SKM-1 (cell line): ENCODE measurements around the gene TPD52L1.
A peak's percentile ranks its signal among the peaks of the same experiment; 100 is the strongest.

Experiments used
- DNase-seq: peaks from one replicate; lab custom pipeline; 2025; ENCODE audit not compliant: unreplicated experiment; lab: John Stamatoyannopoulos, UW

The TPD52L1 gene

DNA sequence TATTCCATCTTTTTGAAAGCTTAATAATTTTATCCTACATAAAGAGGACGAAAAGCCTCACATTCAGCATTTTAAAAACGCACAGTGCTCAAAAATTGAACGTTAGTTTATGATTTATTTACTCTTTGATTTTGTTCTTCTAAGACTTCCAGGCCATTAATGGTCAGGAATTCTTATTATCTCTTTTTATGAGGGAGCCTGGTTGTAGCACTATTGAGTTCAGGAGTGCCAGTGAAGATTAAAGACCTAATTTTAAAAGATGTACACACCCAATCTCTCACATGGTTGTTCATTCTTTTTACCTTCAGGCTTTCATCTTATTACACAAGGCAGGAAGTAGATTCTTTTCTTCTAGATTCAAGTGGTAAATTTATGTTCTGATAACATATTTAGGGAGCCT, 79.6 kb downstream of the TPD52L1 start:
- DNase-seq: no peak

DNA sequence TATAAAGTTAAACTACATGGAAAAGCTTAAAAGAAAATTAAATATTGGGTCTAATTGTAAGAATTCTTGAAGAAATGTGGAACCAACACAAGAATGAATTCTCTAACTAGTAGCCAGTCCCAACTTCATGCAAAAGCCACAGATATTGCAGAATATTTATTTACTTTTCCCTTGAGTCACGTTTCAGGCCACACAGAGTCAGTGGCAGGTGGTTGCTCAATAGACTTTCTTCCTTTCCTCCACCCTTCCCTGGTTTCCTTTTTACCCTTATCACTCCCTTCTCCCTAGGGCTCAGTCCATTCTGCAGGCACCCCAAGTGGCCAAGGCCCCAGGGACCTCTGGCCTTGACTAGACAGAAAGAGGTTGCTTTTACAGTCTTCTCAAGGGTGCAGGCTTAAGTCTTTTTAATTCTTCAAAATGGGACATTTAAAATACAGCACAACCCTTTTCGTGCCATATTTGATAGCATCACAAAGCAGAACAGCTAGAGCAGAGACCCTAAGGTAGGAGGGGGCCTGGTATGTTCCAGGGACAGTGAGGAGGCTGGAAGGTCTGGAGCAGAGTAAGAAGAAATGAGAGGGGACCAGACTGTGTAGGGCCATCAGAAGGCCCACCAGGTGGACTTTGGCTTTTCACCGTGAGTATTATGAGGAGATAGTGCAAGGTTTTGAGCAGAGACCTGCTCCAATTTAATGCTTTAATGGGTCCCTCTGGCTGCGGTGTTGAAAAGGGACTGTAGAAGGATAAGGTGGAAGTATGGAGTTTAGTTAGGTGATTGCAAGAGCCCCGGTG, 83.2 kb downstream of the TPD52L1 start:
- DNase-seq: no peak

DNA sequence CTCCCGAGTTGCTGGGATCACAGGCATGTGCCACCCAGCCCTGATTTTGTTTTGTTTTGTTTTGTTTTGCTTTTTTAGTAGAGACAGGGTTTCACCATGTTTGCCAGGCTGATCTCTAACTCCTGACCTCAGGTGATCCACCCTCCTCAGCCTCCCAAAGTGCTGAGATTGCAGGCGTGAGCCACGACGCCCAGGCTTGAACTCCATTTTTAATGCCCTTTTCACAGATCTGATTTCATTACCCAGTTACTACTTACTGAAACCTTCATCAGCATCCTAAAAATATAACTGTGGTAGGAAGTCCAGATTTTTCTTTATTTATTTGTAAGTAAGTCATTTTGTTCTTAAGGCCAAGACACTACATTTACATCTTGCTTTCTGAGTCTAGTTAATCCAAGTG, 84.2 kb downstream of the TPD52L1 start:
- no peak for DNase-seq

DNA sequence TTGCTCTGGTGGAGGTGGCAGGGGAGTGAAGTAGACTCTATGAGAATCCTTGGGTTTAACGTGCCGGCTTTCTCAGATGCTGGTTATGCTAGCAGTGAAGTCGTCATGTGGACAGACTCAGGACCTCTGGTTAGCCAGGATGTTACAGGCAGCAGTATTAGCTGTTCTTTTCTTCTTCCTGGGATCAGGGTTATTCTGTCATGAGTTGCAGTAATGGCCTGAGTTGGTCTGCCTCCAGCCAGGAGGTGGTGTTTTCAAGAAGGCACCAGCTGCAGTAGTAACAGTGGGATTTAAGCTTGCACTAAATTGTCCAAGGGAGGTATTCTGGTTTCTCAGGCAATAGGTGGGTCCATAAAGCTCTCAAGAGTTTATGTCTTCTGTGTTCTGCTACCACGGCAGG, 91.5 kb downstream of the TPD52L1 start:
- no peak for DNase-seq

DNA sequence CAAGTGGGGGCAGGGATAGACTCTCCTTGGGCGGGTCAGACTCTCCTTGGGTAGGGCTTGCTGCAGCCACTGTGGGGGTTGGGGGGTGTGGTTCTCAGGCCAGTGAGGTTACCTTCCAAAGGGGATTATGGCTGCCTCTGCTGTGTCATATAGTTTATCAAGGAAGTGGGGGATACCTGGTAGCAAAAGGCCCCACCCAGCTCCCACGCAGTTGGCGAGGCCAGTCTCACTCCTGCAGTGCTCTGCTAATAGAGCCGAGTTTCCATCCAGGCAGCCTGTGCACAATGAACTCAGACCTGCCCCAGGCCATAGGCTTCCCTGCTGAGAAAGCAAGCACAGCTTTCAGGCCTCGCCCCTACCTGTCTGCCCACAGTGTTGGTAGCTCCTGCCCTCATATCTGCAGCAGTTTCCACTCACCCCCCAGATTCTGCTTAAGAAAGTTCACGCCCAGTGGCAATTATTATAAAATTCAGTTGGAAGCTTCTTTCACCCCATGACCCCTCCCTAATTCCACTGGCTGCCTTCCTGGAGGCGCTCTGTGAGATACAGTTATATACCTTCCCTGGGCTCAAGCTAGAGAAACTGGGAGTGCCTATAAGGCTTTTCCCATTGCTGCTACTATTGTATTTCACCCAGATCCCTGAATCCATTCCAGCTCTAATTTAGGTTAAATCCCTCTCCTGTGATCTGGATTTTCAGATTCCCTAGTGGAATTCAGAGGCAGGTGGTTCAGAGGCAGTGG, 92.1 kb downstream of the TPD52L1 start:
- DNase-seq: no peak

DNA sequence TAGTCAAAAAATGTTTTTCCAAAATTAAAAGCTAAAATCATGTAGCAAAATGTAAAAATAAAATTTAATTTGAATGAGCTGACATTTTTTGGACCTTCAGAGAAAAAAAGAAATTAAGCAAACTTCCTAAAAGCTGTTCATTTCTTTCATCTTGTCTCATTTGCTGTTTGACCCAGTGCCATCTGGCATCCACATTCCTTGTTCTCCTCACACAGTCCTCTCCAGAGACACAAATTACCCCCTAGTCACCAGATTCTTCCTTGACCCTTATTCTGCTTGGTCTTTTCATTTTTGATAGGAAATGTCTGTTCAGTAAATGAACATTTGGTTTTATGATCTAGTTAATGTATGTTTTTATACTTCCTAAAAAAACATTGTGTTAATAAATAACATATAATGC, 93.0 kb downstream of the TPD52L1 start:
- DNase-seq: no peak

DNA sequence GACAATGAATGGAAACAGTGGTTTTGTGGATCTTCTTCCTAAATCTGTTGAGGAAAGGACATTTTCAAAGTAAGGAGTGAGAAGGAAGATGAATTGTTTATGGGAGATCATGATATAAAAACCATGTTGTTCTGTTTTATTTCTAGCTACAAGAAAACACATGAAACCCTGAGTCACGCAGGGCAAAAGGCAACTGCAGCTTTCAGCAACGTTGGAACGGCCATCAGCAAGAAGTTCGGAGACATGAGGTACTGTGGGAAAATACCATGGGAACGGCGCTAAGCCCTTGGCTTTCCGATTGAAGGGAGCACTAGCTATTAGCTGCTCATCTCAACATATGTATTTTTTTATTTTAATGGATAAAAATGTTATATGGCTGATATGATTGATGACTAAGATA, 94.6 kb downstream of the TPD52L1 start:
- DNase-seq: no peak

DNA sequence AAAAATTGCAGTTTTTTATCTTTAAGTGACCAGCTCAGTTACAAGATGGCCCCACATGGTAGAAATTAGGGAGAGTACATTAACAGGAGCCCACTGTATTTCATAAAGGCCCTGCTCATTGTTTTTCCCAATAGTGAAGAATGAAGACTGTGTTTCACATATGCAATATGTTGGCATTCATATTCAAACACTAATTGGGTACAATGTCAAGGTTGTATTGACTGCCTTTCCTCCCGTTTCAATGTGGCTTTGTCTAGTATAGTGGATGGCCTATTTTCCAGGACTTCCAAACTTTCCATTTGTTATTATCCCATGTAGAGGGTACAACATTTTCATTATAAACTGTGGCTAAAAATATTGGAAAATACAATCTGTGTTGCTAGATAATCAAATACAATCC, 96.9 kb downstream of the TPD52L1 start:
- no peak for DNase-seq

DNA sequence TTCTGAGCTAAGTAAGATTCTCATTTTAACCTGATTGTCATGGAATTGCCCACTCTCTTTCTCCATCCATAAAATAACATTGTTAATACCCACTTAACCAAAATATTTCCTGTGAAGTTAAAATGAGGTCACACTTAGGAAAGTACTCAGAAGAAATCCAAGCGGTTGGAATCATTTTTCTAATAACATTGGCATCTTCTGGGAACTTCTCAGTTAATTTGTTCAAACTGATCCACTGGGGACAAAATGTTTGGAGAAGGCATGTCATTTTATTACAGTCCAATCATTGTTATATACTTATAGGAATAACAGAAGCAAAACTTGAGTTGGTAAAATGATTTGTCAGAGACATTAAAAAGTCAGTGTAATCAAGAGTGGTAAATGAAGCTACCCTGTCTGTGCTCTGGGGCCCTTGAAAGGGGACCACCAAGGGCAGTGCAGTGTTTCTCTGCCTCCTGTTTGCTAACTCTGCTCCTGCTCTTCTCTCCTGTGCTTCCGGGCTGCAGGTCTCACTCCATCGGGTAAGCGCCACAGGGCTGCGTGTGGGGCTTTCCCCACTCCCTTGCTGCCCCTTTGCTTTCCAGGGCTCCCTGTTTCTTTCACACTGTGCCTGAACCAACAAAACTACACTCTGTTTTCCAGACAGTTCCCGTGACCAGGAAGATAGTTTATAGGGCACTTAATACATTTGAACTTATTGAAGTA, 98.1 kb downstream of the TPD52L1 start:
- DNase-seq: no peak

DNA sequence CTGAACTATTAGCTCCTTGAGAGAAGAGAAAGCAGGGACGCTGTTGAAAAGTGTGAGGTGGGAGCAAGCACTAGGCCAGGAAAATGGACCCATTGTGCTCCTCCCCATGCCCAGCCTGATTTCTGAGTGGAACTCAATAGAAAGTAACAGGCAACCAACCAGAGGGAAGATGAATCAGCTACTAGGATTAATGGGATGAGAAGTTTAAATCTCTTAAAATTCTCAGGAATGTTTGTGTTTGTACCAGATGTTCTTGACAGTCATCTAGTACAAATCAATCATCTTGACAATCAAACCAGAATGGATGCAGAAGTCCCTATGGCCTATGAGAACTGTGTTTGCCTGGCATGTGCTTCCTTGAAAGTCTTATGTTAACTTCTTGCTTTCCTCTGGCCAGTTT, 99.3 kb downstream of the TPD52L1 start:
- DNase-seq: no peak

DNA sequence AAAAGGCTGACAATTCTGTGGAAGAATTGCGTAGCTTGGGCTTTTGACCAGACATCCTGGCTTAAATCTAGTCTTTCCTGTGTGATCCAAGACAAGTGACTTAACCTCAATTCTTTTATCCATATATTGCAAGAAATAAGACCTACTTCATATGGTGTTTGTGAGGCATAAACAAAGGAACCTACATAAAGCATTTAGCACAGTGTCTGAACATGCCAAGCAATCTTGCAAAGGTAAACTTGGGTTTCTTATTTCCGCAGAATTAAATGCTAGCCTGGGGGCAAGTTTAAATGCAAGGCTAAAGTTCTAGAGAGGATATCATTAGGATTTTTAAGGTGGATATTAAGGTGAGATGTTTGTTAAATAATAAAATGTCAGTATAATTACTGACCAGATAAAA, 100.3 kb downstream of the TPD52L1 start:
- no peak for DNase-seq

DNA sequence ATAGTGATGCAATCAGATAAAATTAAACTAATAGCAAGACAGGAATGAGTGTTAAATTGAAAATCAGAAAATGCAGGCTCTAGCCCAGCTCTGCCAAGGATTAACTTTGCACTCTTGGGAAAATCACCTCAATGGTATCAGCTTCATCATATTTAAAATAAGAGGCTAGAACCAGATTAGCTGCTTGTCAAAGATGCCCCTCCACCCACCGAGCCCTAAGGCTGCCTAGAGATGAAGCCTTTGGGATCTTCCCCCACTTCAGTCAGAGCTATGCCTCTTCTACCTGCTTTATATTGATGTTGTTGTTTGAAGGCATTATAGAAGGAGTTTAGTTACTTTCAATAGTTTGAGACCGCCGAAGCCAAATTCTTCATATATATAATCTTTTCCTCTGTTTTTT, 100.7 kb downstream of the TPD52L1 start:
- DNase-seq: no peak

DNA sequence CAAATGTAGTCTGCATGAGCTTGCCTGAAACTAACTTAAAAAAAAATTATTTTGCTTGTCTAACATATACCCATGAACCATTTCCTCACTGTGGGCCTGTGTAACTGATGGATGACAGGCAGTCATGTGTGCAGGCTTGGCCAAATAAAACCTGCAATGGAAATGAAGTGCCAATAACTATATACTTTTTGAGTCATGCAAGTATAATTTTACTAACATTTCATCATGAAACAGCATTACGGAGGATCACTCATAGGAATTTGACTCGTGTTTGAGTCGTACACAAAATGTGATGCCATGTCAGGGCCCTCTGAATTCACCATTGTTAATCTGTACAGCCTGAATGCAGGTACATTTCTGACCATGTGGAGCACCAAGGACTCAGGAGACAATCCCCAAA, 101.6 kb downstream of the TPD52L1 start:
- no peak for DNase-seq

DNA sequence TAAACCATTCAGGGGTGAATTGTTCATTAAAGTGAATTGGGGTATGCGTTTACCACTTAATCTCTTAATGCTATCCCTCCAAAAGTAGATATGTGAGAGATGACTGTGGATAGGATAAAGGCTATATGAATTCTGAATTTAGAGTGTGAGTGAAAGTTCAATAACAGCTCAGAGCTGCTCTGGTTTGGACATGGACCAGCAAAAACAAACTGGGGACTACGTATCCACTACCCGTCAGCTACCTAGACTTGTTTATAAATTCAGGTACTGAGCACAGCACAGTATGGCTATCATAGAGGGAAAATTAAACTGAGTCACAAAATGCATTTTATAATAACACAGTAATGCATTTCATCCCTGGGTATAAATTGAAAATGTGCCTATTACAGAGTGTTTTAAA, 103.8 kb downstream of the TPD52L1 start:
- DNase-seq: no peak

DNA sequence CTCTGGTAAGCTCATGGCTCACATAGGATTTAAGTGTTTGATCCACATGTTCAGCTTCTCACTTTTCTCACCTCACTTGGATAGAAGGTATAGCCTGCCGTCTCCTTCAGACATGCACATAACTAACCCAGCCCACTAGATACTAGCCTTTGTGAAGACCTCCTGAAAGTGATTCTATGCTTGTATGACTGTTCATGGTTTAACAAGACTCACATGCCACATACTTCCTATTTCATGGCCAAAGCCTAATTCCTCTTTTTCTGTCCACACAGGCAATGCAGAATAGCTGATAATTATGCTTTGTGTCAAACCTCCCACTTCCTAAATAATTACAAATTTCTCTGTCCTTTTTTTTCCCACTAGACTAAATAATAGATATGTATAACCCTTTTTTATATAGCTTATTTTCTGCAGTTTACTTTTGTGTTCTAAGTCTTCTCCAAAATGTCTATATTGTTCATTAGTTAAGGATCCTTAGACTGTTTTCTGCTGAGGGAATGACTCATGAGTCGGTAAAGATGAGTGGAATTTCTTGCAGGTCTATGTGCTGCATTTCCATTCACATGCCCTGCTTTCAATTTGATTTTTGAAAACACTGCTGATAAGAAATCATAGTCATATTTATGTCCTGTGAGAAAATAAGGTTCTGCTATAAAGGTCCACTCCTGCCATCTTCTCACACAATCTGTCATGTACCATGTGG, 105.2 kb downstream of the TPD52L1 start:
- DNase-seq: peak; percentile 61

DNA sequence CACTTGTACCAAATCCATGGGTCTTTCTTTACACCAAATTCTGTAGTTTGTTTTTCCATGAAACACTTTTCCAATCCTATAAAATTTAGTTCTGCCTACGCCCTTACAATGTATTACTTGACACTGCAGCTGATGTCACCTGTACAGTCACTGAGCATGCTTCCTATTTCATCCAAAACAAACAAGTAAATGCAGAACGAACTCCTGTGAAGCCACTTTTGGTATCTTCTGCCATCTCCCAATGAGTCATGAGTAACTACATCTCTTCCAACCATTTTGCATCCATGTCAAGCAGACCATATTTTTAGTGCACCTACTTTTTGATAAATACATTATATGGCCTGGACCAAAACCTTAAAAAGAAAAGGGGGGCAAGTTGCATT, 105.8 kb downstream of the TPD52L1 start:
- peak; percentile 4 for DNase-seq

DNA sequence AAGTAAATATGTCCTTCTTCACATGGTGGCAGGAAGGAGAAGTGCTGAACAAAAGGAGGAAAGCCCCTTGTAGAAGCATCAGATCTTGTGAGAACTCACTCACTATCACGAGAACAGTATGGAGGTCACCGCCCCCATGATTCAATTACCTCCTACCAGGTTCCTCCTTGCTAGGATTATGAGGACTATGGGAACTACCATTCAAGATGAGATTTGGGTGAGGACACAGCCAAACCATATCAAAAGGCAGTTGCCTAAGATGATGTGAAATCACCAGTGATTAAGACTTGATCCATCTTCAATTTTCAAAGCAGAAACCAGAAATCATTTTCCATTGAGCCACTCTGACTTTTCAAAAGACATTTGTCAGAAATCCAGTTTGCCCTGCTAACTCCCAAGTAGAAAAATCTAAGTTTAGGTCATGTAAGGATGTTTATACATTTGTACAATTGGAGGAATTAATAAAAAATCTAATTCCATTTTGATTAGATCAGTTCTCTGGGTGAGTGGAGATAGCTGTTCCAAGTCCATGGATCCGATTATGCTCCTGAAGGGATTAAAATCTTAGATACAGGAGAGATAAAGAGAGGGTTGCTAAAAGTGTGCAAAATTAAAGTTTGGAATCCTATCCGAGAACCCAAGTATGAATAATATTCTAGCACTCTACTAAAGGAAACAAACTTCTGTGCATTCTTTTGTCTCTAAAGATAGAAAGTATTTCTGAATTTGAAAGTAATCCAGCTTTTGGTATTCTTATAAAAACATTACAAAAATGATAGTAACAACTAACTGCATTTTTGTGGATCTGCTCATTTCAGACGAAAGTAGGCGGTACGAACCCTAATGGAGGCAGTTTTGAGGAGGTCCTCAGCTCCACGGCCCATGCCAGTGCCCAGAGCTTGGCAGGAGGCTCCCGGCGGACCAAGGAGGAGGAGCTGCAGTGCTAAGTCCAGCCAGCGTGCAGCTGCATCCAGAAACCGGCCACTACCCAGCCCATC, 108.7 kb downstream of the TPD52L1 start:
- DNase-seq: no peak

DNA sequence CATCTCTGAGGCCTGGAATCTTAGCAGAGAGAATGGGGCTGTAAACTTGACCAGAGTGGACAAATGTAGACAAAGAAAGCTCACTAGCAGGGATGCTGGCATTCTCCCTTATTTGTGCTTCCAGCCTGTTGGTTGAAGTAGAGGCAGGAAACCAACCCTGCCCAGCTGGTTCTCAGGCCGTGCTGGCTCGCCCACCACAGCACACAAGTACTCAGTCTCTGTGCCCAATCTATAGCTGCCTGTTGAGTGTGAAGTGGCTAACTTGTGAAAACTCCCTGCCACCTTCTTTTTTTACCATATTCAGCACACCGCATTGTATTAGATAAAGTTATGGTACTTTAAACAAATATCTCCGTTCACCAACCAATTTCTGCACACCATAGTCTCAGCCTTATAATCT, 110.9 kb downstream of the TPD52L1 start:
- DNase-seq: no peak

DNA sequence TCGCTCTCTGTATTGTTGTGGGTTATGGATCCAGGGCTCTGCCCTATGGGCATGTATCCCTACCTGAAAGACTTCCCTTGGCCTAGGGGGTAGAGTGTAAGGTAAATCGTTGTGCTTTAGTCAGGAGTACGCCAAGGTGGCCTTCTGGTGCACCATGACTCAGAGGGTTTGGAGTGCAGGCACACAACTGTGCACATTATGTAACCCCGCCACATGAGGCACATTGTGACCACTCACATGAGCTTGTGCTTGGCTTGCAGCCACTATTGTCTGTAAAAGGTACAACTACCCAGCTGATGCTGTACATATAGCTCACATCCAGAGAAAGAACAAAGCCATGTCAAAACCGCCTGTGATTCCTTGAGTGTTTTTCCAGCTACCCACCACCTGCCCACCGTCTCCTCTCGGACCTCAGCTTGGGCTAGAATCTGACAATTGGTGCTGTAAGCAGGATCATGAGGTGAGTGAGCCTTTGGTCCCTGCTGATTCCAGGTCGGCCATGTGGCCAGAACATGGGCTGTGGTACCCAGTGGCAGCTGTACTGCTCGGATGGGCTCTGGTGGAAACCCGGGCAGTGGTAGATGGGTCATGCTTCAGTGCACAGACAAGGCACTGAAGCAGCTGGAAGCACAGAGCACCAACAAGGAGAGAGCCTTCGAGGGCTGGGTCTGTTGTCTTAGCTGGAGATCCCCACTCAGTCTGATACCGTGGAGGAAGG, 114.4 kb downstream of the TPD52L1 start:
- DNase-seq: no peak

DNA sequence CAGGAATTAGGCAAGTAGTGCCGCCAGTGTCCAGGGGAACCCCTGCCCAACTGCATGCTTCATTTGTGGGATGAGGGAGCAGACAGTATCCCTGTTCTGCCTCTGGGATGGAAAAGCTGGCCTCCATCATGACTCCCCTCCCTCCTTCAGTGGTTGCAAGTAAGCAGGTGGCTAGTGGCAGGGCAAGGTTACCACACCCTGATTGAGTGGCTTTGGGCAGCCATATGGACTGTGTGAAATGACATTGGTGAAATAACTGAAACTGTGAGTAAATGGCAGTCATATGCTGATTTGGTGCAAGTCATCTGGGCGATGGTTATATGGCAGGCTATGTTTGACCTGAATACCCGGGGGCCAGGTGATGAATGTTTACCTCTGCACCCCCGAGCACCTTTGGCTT, 115.2 kb downstream of the TPD52L1 start:
- no peak for DNase-seq
